GM19351 (cell line): Measurements from ENCODE around the gene SLC2A6.

Experiments used
- ATAC-seq: cut with Tn5 transposase; IDR thresholded peaks from one replicate; pipeline ENCODE4 v1.9.1; 2021; ENCODE audit warnings: mild to moderate bottlenecking, moderate library complexity; ENCODE audit not compliant: unreplicated experiment

Gene SLC2A6

GRCh38 chr9:133515615-133516255 is 36.8 kb upstream of the SLC2A6 start:
- no peak for ATAC-seq

DNA sequence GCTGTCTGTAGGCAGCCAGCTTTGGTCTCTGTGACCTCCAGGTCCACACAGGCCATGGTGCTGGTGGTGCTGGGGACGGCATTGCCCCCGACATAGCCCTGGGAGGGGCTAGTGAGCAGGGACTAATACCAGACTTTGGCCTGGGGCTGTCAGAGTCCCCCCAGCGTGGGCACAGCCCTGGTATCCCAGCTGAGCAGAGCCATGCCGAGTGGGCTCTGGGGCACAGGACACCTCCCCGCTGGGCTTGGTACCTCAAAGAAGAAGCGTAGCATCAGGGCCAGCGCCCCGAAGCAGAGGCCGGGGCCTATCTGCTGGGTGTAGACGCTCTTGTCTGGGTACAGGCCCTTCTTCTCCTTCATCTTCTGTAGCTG is 36.3 kb upstream of the SLC2A6 start:
- ATAC-seq = no peak

DNA sequence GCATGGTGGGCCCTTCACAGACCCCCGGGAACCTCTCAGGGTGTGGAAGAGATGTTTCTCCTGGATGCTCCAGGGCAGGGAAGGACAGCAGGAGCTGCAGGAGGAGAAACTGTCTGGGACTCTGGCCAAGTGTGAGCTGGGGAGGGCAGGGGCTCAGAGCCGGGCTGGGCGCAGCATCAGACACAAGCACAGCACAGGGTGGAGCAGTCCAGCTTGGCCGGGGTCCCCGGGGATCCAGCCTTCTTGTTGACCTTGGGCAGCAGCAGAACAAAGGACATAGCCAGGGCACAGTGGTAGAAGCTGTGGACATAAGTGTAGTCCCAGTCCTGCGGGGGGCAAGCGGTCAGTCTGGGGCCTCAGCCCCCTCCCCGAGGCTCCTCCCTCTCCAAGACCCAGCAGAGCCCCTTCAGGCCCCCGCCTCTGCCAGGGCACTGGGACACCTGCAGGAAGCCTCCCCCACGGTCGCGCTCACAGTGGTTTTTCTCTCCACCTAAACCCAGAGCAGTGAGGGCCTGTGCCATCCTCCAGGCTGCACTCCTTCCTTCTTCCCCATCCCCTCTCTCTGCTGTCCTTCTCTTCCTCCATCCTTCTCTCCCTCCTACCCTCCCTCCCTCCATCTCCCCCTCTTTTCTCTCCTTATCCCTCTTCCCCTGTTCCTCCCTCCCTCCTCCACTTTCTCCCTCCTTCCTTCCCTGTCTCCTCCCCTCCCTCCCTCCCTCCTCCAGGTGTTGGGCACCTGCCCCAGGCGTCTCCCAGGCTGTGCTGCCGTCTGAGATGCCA is 35.8 kb upstream of the SLC2A6 start:
- no peak for ATAC-seq

GRCh38 chr9:133513214-133514100 is 34.6 kb upstream of the SLC2A6 start:
- ATAC-seq = no peak

GRCh38 chr9:133512253-133513213 is 33.6 kb upstream of the SLC2A6 start:
- ATAC-seq = no peak

- no peak for ATAC-seq
Observed at GRCh38 chr9:133511607-133512006, 32.7 kb upstream of the SLC2A6 start.

DNA sequence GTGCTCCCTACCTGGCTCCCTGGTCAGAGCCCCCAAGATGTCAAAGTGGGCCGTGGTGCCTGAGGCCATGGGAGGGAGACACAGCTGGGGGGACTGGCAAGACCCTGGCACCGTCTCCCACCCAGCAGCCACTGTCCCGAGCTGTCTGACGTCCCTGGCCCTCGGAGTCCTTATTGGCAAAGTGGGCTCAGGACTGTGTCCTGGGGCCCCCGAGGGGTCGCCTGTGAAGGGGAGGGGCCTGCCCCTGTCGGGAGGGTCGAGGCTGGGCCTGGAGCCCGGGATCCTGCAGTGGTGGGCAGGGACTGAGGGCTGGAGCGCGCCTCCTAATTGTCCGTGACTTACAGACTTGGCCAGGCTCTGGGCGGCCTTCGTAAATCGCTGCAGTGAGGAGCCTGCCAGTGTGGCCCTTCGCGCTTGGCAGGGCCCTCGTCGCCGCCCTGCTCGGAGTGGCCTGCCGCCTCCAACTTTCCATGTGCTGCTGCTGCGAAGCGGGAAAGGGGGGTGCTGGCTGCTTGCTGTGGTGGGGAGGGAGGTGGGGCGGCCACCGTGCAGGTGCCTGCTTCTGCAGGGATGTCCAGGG is 32.1 kb upstream of the SLC2A6 start:
- no peak for ATAC-seq

DNA sequence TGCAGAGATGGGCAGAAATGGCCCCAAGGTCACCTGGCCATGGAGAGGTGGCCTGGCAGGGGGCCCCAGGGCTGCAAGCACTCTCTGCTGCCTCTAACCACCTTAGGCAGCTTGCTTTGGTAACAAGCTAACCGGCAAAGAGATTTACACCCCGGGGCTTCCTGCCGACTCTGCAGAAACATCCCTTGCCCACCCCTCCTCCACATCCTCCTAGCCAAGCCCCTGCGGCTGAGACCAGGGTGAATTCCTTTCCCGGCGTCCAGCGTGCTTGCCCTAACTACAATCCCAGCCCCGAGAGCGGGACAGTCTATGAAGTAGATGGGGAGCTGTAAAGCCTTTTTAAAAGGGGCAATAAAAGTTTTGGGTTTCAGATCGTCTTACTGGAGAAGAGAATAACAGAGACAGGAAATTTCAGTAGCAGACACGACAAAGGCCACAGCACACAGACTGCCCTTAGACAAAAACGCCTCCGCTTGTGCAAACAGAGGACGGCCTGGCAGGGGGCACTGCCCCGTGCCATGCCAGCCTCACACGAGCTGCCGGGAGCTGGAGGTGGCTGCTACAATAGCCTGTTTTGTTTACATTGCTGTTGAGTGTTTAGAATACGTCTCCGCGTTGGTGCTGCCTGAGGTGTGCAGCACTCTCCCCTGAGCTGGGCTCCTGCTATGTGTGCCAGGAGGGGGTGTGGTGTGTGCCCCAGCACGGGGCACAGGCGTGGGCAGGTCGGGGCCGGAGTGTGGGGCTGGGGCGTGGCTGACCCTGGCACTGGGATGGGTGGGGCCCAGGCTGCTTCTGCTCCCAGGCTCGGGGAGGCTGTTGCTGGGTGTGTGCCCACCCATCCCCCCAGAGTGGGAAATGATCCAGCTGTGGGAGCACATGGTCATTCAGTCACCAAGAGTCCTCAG is 30.5 kb upstream of the SLC2A6 start:
- ATAC-seq = no peak

GRCh38 chr9:133508046-133508445 is 29.1 kb upstream of the SLC2A6 start:
- ATAC-seq = no peak

DNA sequence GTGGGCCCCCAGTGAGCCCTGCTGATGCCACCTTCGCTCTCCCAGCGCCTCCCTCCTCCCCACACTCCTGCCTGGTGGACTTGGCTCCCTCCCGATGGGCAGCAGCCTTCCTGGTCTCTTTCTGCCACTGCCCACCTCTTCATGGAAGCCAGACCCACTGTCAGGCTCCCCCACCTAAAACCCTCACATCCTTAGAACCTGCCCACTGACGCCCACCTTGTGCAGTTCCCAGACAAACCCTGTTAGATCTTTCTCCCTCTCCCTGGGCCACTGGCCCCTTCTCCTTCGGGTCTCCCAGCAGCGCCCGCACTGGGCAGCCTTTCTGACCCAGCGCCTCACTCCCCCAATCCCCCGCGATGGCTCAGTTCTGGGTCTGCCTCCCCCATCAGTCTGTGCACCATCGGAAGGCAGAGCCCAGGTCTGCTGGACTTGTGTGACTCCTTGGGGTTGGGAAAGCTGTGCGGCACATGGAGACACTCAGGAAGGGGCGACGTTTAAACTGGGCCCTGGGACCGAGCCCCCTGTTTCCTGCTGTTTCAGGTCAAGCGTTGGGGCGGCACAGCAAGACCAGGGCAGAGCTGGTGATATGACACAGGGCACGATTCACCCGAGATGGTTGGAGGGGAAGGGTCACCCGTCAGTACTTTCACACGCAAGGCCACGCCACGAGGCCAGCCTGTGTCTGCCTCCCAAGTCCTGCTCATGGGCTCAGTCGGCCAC is 28.5 kb upstream of the SLC2A6 start:
- no peak for ATAC-seq

GRCh38 chr9:133506653-133507038 is 27.7 kb upstream of the SLC2A6 start:
- no peak for ATAC-seq

- ATAC-seq = no peak
Observed at GRCh38 chr9:133505901-133506652, 27.2 kb upstream of the SLC2A6 start.

DNA sequence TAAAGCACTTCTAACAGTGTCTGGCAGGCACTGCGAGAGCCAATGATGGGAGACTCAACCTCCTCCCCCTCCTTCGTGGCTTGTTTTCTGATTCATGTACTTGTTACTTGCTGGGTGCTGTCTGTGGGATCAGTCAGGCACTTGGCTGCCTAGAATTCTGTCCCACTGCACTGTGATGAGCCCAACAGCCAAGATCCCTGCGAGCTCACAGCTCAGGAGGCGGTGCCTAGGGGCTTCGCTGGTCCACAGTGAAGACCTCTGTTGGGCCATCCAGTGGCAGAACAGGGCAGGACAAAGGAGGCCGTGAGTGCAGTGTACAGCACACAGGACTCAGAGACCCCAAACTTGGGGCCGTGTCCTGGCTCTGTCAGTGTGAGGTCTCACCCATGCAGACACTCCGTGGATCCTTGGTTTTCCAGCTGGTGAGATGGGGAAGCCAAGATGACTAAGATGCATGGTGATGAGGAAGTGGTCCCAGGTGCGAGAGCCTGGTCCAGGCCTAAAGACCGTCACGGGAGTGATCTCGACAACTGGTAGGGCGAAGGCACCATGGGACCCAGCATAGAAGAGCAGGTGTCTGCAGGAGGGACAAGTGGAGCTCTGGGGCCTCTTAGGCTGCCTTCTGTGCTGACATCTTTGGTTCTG is 26.4 kb upstream of the SLC2A6 start:
- ATAC-seq = no peak

- ATAC-seq = no peak
Observed at GRCh38 chr9:133502112-133502511, 23.2 kb upstream of the SLC2A6 start.

GRCh38 chr9:133499892-133500270 is 21.0 kb upstream of the SLC2A6 start:
- ATAC-seq = no peak

- ATAC-seq = no peak
Observed at GRCh38 chr9:133499132-133499891, 20.4 kb upstream of the SLC2A6 start.
